Activated T-cell treated with anti-CD3 and anti-CD28 coated beads, Interleukin-2, amount 50 U/mL, for 1 hour (primary cell): ENCODE data around the gene NSMF.

Source experiments
- DNase-seq: peaks from one replicate; pipeline ENCODE4 v3.0.0-alpha.2; 2020

The NSMF gene

DNA sequence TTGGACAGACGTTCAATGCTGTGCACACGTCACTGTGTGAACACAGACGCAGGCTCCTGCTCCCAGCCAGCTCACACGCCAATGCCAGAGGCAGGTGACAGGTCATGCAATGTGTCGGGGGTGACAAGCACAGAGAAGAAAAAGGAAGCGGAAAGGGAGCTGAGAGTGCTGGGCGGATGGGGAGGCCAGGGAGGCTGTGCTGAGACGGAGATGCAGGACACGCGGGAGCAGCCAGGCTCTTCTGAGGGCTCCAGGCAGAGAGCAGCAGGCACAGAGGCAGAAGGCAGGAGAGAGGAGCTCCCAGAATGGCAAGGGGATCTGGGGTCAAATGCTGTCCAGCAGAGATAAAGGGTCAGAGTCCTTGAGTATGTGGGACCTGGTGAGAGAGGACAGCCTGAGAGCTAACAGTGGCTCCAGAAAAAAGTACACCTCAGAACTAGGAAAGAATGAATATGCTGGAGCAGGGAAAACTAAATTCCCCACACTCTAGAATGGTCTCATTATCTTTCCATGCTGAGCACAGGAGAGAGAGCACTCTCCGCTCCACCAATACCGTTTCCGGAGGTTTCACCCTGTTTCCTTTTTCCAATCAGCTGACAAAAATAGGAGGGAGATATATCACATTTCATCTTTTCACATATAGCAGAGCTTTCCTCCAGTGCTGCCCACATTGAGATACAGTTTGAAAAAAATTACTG is 32.8 kb upstream of the NSMF start:
- no peak for DNase-seq

DNA sequence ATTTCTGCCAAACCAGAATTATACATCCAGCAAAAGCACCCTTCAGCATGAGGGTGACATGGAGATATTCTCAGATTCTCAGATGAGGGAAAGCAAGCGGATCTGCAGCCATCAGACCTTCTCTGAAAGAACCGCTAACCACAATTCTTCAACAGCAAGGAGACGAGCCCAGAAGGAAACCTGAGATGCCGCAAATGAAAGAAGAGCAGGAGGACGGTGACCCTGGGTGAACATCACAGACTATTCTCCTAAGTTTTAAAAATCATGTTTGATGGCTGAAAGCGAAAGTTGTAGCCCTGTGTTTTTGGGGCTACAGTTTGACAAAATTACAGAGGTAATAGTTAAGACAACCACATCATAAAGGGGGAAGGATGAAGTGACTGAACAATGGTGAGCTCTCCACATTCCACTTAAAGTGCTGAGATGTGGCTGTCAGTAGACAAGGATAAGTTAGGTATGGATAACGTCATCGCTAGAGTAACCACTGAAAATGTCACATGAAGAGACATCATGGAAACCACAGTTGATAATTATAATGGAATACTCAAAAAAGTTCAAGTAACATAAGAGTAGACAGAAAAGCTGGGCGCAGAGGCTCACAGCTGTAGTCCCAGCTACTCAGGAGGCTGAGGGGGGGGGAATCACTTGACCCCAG is 31.5 kb upstream of the NSMF start:
- DNase-seq, result no peak

GRCh38 chr9:137488906-137489305 is 29.8 kb upstream of the NSMF start:
- DNase-seq, result no peak

DNA sequence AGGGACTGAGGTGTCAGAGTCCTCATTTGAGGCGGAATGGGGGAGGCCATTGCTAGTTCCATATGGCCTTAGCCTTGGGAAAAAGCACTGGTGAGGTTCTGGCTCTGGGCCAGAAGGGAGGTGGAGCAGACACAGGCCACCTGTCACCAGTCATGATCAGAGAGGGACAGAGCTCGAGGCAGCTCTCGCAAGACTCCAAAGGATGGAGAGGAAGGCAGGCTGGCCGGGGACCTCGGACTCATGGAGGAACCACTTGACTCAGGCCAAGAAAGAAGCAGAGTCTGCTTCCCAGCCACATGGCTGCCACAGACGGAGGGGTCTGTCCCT is 29.2 kb upstream of the NSMF start:
- no peak for DNase-seq

DNA sequence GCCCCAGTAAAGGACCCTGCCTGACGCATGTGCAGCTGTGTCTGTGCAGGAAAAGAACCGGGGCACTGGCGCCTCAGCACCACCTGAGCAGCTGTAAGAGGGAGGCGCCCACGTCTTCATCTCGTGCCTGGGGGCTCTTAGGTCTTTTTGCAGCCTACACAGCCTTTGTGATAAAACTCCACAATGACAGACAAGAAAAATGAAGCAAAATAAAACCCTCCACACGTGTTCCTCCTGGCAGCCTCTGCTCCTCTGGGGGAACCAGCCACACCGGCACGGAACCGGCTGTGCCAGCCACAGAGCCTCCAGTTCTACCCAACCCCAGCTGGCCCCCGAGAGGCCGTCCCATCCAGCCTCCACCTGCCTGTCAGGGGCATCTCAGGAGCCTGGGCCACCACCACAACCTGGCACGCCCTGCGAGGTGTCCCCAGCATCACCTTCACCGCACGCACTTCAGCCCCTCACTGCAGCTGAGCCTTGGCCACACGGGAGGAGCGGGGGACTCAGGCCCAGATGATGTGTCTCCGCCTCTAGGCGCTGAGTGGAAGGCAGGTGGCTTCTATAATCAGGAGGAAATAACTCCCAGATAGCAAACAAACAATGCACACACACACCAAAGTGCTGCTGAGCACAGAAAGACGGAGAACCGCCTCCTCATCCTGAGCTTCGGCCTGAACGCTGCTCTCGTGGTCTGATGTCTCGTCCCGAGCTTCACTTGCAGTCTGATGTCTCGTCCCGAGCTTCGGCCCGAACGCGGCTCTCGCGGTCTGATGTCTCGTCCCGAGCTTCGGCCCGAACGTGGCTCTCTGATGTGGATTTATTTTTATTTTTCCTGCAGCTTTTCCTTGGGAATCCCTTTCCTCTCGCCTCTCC is 28.6 kb upstream of the NSMF start:
- DNase-seq, result no peak

- DNase-seq, result no peak
Observed at GRCh38 chr9:137486545-137487453, 27.7 kb upstream of the NSMF start.

DNA sequence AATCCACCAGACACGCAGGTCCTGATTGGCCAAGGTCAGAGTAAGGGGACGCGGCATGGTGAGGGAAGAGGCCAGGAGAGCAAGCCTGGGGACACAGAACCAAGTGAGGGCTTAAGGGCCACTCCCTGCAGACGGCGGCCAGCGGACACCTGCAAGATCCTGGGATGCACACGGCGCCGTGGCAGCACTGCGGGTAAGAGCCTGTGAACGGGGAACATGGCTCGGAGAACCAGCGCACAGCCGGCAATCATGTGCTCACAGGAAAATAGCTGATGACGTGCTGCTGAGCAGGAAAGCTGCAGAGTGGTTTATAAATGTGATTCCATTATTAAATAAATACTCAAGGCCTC is 27.0 kb upstream of the NSMF start:
- DNase-seq, result no peak

- DNase-seq, result no peak
Observed at GRCh38 chr9:137485343-137486140, 26.4 kb upstream of the NSMF start.

- no peak for DNase-seq
Observed at GRCh38 chr9:137484551-137485315, 25.6 kb upstream of the NSMF start.

DNA sequence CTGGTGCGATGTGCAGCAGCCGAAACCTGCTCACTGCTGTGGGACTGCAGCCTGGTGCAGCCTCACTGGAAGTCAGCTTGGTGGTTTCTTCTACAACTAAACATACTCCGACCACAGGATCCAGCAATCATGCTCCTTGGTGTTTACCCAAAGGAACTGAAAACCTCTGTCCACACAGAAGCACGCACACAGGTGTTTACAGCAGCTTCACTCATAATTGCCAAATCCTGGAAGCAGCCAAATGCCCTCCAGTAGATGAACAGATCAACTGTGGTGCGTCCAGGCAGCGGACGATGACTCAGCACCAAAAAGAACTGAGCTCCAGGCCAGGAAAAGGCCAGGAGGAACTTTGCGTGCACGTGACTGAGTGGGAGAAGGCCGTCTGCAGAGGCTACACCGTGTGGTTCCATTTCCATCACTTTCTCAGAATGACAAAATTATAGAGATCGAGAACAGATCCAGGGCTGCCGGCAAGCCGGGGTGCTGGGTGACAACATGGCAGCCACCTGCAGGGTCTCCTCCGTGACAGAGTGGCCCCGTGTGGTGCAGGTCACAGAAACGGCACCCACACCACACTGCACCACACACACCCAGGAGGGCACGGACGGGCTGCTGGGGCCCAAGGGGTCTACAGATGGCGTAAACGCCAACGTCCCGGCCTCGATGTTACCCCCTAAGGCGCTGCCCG is 23.1 kb upstream of the NSMF start:
- no peak for DNase-seq

DNA sequence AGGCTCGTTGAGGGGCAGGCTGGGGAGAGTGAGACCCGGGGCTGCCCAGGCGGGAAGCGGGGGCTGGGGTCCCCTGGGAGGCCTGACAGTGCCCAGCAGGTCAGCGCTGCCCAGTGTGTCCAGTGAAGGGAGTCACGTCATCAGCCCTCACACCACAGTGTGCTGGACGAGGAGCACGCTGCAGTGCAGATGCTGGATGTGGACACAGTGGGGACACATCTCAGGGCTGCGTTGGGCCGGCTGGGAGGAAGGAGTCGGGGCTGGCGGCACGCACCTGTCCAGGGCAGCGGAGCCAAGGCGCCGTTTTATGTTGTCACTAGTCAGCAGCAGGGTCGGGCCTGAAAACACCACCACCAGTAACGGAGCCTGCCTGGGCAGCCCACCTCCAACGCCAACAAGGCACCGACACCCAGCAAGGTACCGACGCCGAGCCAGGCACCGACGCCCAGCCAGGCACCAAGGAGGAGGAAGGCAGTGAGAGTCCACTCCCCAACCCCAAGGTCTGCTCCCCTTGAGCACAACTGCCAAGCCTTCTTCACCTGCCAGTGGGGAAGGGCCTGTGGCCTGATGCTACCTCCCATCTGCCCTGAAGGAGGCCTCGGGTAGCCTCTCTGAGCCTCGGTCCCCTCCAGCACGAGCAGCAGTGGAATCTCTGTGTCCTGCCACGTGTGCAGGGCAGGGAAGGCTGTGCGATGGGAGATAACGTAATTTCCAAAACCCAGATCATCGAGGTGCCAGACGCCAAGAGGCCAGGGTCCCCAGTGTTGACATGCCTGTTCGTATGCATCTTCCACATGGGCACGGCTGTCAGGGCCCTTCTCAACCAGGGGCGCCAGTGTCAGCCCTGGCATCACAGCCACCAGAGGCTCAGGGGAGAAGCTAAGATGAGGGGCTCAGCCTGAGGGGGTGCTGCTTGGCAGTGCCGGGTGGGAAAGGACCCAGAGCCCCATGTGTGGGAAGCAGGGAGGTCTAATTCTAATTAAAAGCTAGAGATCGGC is 21.9 kb upstream of the NSMF start:
- DNase-seq, result no peak

GRCh38 chr9:137479892-137480685 is 21.0 kb upstream of the NSMF start:
- DNase-seq, result no peak

- DNase-seq, result no peak
Observed at GRCh38 chr9:137478962-137479861, 20.1 kb upstream of the NSMF start.

GRCh38 chr9:137478613-137478961 is 19.5 kb upstream of the NSMF start:
- no peak for DNase-seq

GRCh38 chr9:137477778-137478612 is 18.9 kb upstream of the NSMF start:
- no peak for DNase-seq

DNA sequence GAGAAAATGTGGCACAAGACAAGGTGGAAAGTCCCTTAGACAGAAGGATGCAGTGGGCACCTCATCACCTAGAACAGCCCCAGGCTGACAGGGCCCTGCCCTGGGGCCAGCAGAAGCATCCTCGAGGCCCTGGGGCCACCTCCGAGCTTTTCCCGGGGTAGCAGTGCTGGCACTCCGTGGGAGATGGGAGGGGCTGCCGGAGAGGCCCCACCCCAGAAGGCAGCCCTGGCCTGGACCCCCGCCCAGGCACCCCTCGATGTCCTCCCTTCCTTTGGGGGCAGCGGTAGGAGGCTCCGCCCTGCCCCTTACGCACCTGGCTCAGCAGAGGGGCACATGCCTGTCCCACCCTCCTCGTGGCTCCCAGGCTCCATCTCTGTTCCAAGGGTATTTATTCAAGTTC is 17.7 kb upstream of the NSMF start:
- DNase-seq, result no peak

DNA sequence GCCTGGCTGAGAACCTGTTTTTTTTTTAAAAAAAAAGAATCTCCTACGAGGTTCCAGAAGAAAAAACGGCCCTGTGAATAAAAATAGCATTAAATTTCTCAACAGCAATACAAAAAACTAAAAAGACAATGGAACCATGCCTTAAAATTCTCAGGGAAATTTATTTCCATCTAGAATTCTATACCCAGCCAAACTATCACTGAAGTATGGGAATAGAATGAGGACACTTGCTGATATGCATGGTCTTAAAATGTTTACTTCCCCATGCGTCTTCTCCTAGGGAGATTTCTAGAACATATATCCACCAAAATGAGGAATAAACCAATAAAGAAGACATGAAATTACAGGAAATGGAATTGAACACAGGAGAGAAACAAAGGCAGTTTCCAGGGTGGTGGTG is 16.5 kb upstream of the NSMF start:
- DNase-seq, result no peak
